CMK (cell line): ENCODE results near the gene SH2D7.
A peak's percentile ranks its signal among the peaks of the same experiment; 100 is the strongest.
"Not testable (repeated sequence)": the region's sequence is repeated elsewhere in the genome, so short reads cannot be mapped to it uniquely, and the experiment has no call there.

Source experiments
- DNase-seq: peaks from one replicate; pipeline ENCODE4 v3.0.0-alpha.2; 2010; ENCODE audit warnings: low read depth

Gene SH2D7

GRCh38 chr15:78142332-78142731, 50.0 kb downstream of the SH2D7 start:
- no peak for DNase-seq

- no peak for DNase-seq
Observed at GRCh38 chr15:78146425-78147154, 54.2 kb downstream of the SH2D7 start.

GRCh38 chr15:78147566-78147965, 55.2 kb downstream of the SH2D7 start:
- no peak for DNase-seq

DNA sequence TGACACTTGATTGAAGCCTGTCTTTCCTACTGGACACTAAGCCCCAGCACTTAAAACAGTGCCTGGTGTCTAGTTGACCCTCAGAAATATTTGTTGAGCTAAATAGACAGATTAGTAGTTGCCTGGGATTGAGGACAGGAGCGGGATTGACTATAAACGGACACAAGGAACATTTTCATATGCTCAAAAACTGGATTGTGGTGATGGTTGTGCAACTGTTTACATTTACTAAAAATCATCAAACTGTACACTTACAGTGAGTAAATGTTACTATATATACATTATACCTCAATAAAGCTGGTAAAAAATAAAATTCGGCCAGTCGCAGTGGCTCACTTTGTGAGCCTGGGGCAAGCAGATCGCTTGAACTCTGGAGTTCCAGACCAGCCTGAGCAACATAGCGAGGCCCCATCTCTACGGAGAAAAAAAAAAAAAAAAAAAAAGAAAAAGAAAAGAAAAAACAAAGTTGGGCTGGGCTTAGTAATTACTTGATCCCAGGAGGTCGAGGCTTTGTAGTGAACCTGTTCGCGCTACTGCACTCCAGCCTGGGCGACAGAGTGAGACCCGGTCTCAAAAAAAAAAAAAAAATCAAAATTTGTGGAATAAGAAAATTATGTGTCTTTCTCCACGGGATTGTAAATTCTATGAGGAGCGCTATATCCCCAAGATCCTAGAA, 56.2 kb downstream of the SH2D7 start:
- DNase-seq: no peak

DNA sequence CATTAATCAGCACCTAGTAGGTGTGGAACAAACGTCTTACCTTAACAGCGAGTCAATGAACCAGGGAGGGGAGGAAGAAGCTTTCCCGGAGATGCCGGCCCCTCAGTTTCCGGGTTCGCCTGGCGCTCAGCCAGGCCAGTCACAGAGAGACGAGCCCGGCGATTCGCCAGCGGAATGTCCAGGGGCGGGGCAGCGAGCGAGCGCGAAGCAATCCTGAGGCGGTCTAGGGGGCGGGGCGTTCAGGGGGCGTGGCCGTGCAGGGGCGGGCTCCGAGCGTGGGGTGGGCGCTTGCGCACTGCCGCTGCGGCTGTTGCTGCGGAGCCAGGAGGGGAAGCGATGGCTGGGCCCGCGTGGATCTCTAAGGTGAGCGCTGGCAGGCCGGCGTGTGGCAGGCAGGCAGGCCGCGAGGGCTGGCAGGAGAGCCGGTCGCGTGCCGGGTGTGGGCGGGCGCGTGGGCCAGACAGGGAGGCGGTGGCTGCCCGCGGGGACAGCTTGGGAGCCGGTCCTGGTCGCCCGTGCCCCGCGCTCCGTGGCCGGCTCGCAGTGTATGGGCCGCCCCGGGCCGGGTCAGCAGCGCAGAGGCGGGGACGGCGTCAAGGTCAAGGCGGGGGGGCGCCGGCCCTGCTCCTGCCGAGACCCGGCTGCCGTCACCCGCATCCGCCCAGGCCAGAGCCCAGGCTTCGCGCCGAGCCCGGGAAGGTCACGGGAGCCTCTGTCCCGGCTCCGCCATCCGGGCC, 56.9 kb downstream of the SH2D7 start, which contains the start of gene IDH3A:
Gene IDH3A (plus strand): TSS at position 295 of the 737 bp plus-strand sequence. CDS start 42 bp downstream, at position 337.
- peak; percentile 95 for DNase-seq

DNA sequence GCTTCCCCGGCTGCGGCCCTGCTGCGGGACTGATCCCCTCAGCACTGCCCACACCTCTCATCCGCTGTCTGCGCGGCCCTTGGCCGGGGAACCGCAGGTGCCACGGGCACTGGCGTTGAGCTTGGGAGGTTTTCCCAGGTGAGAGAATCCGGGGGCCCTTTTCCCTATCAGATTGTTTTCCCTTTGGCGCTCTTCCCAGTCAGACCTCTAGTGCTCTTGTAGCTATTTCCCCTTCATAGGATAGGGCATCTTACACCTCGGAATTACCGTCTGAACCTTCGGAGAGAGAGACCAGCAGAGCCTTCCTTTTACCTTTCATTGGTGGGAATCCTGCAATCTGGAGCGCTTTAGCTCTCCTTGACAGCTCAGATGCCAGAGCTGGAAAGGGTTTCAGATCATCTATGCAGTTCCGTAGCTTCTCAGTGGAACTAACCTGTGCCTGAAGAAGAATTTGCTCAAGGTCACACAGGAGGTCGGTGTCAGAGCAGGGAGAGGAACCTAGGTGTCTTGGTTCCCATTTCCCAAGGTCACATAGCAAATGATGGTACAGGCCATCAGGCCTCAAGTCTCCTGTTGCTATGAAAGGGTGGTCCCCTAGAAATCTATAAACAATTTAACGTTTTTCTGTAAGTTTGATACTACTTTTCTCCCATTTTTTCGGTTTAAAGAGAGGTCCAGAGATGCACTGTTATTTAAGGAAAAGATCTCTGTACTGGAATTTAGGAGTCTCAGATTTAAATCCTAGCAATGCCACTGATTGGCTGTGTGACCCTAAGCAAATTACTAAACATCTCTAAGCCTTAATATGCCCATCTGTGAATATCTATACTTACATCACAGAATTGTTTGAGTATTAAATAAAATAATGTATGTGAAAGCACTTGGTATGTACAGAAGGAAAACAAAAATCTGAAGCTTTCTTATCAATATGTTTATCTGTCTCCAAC, 57.7 kb downstream of the SH2D7 start:
- DNase-seq: no peak

DNA sequence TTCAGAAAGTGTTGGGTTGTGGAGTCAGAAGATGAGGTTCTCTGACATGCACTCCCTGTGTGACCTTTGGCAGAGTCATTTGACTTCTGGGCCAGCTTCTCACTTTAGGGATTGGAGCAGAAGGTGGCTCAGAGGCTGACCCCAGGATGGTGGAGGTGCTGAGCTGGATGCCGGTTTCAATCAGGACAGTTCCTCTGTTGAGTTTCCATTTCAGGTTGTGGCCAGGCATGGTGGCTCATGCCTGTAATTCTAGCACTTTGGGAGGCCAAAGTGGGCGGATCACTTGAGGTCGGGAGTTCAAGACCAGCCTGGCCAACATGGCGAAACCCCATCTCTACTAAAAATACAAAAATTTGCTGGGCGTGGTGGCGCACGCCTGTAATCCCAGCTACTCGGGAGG, 58.7 kb downstream of the SH2D7 start:
- not testable (repeated sequence) for DNase-seq
